Measurements from ENCODE around the gene POU6F2. TPM values are rescaled to one million over a fixed set of nuclear protein-coding genes. Genes with fewer than 3 reads are reported as not detected.
A peak's percentile ranks its signal among the peaks of the same experiment; 100 is the strongest.

Gene POU6F2
- total RNA-seq, 1 experiment from 2014 or later: not detected

DNA sequence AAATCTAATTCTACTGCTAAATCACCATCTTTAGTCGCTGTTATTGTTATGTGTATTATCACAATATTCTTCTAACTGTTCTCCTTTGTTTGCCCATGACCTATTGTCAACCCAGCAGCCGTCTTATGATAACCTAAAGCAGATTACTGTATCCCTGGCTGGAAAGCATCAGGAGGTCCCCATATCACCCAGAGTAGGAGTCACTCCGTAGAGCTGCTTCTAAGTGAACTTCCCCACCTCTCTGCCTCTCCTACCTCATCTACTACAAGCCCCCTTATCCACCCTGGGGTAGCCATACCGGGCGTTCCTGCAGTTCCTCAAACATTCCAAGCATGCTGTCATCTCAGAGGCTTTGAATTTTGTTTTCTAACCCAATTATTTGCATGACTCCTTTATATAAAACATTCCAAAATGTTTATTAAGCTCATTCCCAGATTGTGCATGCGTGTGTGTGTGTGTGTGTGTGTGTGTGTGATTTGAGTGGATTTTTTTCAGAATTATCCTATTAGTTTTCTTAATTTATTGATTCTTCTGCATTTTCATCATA is 39.7 kb downstream of the POU6F2 start:
- intact Hi-C loops (cut with micrococcal nuclease; ENCODE audit: unreplicated experiment): no loop called here
- TF ChIP-seq, protein P1, sequence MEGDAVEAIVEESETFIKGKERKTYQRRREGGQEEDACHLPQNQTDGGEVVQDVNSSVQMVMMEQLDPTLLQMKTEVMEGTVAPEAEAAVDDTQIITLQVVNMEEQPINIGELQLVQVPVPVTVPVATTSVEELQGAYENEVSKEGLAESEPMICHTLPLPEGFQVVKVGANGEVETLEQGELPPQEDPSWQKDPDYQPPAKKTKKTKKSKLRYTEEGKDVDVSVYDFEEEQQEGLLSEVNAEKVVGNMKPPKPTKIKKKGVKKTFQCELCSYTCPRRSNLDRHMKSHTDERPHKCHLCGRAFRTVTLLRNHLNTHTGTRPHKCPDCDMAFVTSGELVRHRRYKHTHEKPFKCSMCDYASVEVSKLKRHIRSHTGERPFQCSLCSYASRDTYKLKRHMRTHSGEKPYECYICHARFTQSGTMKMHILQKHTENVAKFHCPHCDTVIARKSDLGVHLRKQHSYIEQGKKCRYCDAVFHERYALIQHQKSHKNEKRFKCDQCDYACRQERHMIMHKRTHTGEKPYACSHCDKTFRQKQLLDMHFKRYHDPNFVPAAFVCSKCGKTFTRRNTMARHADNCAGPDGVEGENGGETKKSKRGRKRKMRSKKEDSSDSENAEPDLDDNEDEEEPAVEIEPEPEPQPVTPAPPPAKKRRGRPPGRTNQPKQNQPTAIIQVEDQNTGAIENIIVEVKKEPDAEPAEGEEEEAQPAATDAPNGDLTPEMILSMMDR (conservative IDR thresholded peaks at IDR 0.05; ENCODE audit: low read depth, low read length): no peak
- no peak for TF ChIP-seq EZH2 (IDR thresholded peaks at IDR 0.05; ENCODE audit: borderline replicate concordance, low read depth, low read length, poor library complexity, severe bottlenecking)
- BruUV-seq (replicated peaks): no TSS peak
- CTCF ChIA-PET: no interaction called here
- Histone ChIP-seq H3K9me3 (ENCODE audit: low read depth, low read length, poor library complexity, severe bottlenecking) (no peaks in the 10 kb centered on the region), H3K27me3 (replicated peaks; ENCODE audit: insufficient read depth, low read depth, low read length, poor library complexity) (peaks cover 9% of the 10 kb centered on the region), H3K4me3 (ENCODE audit: low read depth, low read length, poor library complexity, severe bottlenecking) (no peak overlapping the region), H3K27ac (ENCODE audit: low read depth, low read length, poor library complexity, severe bottlenecking) (no peak overlapping the region), H3K36me3 (ENCODE audit: insufficient read depth, low read length, poor library complexity, severe bottlenecking) (no peaks in the 10 kb centered on the region), H3K4me1 (ENCODE audit: insufficient read depth, low read length, poor library complexity, severe bottlenecking) (no peaks in the 10 kb centered on the region)
- DNase-seq (ENCODE audit: low spot score): no peak
- POLR2A ChIA-PET (ENCODE audit: low non-redundant PET): interaction anchor here (0.6 kb wide), 1 partner anchor 274 kb away, joined by 3 read pairs; no protein-coding TSS in a partner anchor

DNA sequence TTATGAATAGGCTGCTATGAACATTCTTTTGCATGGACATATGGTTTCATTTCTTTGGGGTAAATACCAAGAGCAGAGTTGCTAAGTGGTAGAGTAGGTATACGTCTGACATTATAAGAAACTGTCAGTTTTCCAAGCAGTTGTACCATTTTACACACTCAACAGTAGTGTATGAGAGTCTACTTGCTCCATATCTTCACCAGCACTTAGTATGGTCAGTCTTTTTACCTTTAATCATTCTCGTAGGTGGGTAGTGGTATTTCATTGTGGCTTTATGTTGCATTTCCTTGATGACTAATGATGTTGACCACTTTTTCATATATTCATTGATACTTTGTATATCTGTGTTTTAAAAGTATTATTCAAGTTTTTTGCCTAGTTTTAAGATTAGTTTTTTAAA is 45.1 kb downstream of the POU6F2 start:
- Histone ChIP-seq H3K27me3 (replicated peaks; ENCODE audit: insufficient read depth, low read depth, low read length, poor library complexity) (peaks cover 9% of the 10 kb centered on the region), H3K36me3 (ENCODE audit: insufficient read depth, low read length, poor library complexity, severe bottlenecking) (no peaks in the 10 kb centered on the region), H3K4me3 (ENCODE audit: low read depth, low read length, poor library complexity, severe bottlenecking) (no peak overlapping the region), H3K9me3 (ENCODE audit: low read depth, low read length, poor library complexity, severe bottlenecking) (no peaks in the 10 kb centered on the region), H3K4me1 (ENCODE audit: insufficient read depth, low read length, poor library complexity, severe bottlenecking) (no peaks in the 10 kb centered on the region), H3K27ac (ENCODE audit: low read depth, low read length, poor library complexity, severe bottlenecking) (no peak overlapping the region)
- intact Hi-C loops (cut with micrococcal nuclease; ENCODE audit: unreplicated experiment): no loop called here
- TF ChIP-seq, protein P1 (conservative IDR thresholded peaks at IDR 0.05; ENCODE audit: low read depth, low read length): no peak
- TF ChIP-seq EZH2 (IDR thresholded peaks at IDR 0.05; ENCODE audit: borderline replicate concordance, low read depth, low read length, poor library complexity, severe bottlenecking): no peak
- no TSS peak for BruUV-seq (replicated peaks)
- ChIA-PET POLR2A (ENCODE audit: low non-redundant PET) (no interaction called here), CTCF (no interaction called here)
- no peak for DNase-seq (ENCODE audit: low spot score)

DNA sequence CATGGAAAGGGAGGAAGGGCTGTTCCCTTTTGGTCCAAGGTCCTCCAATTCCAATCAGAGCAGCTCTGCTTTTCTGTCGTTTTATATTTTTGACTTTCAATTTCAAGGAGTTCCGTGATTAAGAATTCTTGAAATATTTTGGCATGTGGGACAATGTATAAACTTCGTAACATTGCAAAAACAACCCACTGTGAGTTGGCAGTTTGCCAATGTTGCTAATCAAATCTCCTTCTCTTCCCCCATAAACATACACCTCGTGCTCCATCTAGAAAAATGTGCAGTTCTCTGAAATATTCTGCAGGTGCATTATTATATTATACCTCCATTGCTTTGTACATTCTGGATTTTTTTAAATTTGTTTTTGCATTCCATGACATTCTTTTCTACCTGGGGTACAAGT is 49.8 kb downstream of the POU6F2 start:
- CTCF ChIA-PET: no interaction called here
- Histone ChIP-seq H3K4me3 (ENCODE audit: low read depth, low read length, poor library complexity, severe bottlenecking) (no peak overlapping the region), H3K27ac (ENCODE audit: low read depth, low read length, poor library complexity, severe bottlenecking) (no peak overlapping the region), H3K9me3 (ENCODE audit: low read depth, low read length, poor library complexity, severe bottlenecking) (no peaks in the 10 kb centered on the region), H3K27me3 (replicated peaks; ENCODE audit: insufficient read depth, low read depth, low read length, poor library complexity) (no peaks in the 10 kb centered on the region), H3K36me3 (ENCODE audit: insufficient read depth, low read length, poor library complexity, severe bottlenecking) (no peaks in the 10 kb centered on the region), H3K4me1 (ENCODE audit: insufficient read depth, low read length, poor library complexity, severe bottlenecking) (no peaks in the 10 kb centered on the region)
- DNase-seq (ENCODE audit: low spot score): peak; percentile 10
- POLR2A ChIA-PET (ENCODE audit: low non-redundant PET): no interaction called here
- TF ChIP-seq, protein P1 (conservative IDR thresholded peaks at IDR 0.05; ENCODE audit: low read depth, low read length): no peak
- no peak for TF ChIP-seq EZH2 (IDR thresholded peaks at IDR 0.05; ENCODE audit: borderline replicate concordance, low read depth, low read length, poor library complexity, severe bottlenecking)
- intact Hi-C loops (cut with micrococcal nuclease; ENCODE audit: unreplicated experiment): no loop called here
- no TSS peak for BruUV-seq (replicated peaks)

Data from A673 (cell line).